Rectal smooth muscle tissue (tissue), 1 donor: ENCODE data around the gene OR3A2.
"Not testable (repeated sequence)": the region's sequence is repeated elsewhere in the genome, so short reads cannot be mapped to it uniquely, and the experiment has no call there.

Source experiments
- H3K27ac ChIP-seq: one replicate; pipeline ENCODE4 v1.7.0; 2013; ENCODE audit warnings: low read depth, low read length, inconsistent platforms
- H3K27me3 ChIP-seq: one replicate; pipeline ENCODE4 v1.7.0; 2013; ENCODE audit warnings: low read length; ENCODE audit not compliant: control insufficient read depth, insufficient read depth
- H3K36me3 ChIP-seq: one replicate; pipeline ENCODE4 v1.7.0; 2013; ENCODE audit warnings: low read length; ENCODE audit not compliant: control insufficient read depth, insufficient read depth
- H3K4me1 ChIP-seq: one replicate; pipeline ENCODE4 v1.7.0; 2013; ENCODE audit warnings: low read length; ENCODE audit not compliant: control insufficient read depth, insufficient read depth
- H3K4me3 ChIP-seq: one replicate; pipeline ENCODE4 v1.7.0; 2013; ENCODE audit warnings: low read length
- H3K9ac ChIP-seq: one replicate; pipeline ENCODE4 v1.7.0; 2013; ENCODE audit warnings: low read length

Gene OR3A2

DNA sequence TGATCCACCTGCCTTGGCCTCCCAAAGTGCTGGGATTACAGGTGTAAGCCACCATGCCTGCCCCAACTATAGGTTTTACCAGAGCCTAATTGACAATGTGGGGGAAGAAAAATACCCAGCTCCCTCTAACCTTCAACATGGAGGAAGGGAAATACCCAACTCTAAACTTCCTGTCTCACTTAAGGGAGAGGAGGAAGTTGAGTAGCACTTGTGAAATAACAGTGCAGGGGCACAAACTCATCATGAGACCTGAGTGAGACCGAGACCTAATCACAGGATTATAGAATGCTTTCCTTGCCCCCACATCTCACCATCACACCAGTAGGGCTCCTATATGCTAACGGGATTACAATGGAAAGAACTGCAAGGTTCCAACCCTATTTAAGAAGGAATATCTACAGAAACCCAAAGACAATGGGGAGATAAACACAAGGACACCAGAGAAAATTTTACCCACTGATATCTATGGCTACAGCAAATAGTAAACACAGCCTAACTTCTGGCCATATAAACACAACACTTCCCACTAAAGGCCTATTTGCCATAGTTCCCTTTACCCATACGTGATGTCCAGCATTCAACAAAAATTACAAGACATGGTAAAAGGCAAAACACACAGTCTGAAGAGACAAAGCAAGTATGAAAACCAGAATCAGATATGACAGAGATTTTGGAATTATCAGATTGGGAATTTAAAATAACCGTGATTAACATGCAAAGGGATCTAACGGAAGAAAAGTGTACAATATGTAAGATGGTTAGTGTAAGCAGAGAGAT is 114.8 kb downstream of the OR3A2 start:
- no peak overlapping the region for H3K9ac ChIP-seq
- no peak overlapping the region for H3K4me3 ChIP-seq
- H3K27ac ChIP-seq = no peak overlapping the region
- no peaks in the 10 kb centered on the region for H3K4me1 ChIP-seq
- H3K27me3 ChIP-seq = no peaks in the 10 kb centered on the region
- no peaks in the 10 kb centered on the region for H3K36me3 ChIP-seq

DNA sequence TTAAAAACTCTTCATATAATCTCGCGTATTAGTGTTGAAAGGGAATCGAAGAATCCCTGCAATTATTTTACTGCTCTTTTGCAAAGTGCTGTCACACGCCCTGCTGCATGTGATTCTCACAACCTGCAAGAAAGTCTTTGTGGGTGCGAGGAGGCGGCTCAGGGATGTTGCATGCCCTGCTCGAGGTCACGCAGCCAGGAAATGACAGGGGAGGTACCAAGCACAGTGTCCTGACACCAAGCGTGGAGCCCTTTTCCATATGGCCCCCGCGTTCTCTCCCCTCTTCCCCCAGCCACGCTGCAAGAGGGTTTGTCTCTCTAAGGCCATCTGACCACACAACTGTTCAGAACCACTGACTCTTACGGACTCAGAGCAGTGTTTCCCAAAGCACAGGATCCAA is 125.5 kb downstream of the OR3A2 start:
- Histone ChIP-seq H3K27ac (no peak overlapping the region), H3K4me1 (no peaks in the 10 kb centered on the region), H3K36me3 (no peaks in the 10 kb centered on the region), H3K4me3 (no peak overlapping the region), H3K9ac (no peak overlapping the region), H3K27me3 (no peaks in the 10 kb centered on the region)

DNA sequence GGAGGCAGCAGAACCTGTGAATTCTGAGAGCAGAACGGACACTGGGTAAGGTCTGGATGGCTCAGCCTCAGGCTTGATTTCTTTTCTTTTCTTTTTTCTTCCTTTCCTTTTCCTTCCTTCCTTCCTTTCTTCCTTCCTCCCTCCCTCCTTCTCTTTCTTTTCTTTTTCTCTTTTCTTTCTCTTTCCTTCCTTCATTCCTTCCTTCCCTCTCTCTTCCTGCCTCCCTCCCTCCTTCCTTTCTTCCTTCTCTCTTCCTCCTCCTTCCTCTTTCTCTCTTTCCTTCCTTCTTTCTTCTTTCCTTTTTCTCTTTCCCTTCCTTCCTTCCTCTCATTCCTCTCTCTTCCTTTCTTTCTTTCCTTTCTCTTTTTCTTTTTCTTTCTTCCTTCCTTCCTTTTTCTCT is 125.9 kb downstream of the OR3A2 start:
- H3K36me3 ChIP-seq = no peaks in the 10 kb centered on the region
- no peak overlapping the region for H3K4me3 ChIP-seq
- H3K4me1 ChIP-seq = no peaks in the 10 kb centered on the region
- H3K27me3 ChIP-seq = no peaks in the 10 kb centered on the region
- no peak overlapping the region for H3K27ac ChIP-seq
- H3K9ac ChIP-seq = no peak overlapping the region

DNA sequence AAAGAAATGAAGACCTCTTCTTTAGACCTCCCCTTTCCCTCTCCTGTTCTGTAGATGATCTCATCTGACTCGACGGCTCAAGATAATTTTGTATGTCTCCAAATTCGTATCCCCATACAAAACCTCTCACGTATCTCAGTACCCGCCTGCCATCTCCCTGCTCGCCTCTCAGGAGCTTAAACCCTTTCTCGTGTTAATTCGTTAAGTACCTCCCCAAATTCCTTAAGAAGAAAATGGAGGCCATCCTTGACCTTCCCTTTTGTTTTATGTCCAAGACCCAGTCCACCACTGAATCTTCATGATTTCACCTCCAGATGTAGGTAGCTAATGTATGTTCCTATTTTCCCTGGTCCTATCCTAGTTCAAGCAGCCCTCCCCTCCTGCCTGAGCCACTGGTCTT is 129.5 kb downstream of the OR3A2 start:
- H3K9ac ChIP-seq = no peak overlapping the region
- no peak overlapping the region for H3K27ac ChIP-seq
- no peaks in the 10 kb centered on the region for H3K36me3 ChIP-seq
- H3K4me3 ChIP-seq = no peak overlapping the region
- no peaks in the 10 kb centered on the region for H3K4me1 ChIP-seq
- H3K27me3 ChIP-seq = no peaks in the 10 kb centered on the region

DNA sequence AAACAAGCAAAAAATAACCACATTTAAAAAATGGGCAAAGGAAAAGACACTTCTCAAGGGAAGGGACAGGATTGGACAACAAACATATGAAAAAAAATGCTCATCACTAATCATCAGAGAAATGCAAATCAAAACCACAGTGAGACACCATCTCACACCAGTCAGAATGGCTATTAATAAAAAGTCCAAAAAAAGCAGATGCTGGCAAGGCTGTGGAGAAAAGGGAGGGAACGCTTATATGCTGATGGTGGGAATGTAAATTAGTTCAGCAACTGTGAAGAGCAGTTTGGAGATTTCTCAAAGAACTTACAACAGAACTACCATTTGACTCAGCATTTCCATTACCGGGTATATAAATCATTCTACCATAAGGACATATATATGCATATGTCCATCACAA is 137.1 kb downstream of the OR3A2 start:
- H3K4me1 ChIP-seq, H3K27me3 ChIP-seq, H3K36me3 ChIP-seq, H3K4me3 ChIP-seq, H3K9ac ChIP-seq, H3K27ac ChIP-seq: not testable (repeated sequence)

DNA sequence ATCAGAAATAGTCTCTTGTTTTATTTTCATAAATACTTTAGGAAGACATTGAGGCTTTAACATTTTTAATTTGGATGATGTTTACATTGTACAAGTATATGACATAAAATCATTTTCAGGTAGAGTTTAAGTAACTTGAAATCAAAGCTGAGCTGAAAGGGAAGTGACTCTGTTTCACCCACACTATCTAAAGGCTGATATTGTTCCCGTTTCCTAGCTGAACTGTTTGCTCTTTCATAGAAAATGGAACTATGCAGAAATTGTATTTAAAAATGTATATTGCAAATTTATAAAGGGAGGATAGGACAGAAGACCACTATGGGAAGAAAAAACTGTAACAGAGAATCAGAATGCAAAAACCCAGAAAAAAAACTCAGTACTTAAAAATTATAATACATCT is 141.3 kb downstream of the OR3A2 start:
- H3K27me3 ChIP-seq, H3K4me1 ChIP-seq, H3K36me3 ChIP-seq, H3K27ac ChIP-seq, H3K4me3 ChIP-seq, H3K9ac ChIP-seq: not testable (repeated sequence)

DNA sequence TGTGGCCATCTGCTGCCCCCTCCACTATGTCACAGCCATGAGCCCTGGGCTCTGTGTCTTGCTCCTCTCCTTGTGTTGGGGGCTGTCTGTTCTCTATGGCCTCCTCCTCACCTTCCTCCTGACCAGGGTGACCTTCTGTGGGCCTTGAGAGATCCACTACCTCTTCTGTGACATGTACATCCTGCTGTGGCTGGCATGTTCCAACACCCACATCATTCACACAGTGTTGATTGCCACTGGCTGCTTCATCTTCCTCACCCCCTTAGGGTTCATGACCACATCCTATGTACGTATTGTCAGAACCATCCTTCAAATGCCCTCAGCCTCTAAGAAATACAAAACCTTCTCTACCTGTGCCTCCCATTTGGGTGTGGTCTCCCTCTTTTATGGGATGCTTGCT is 145.1 kb downstream of the OR3A2 start:
- not testable (repeated sequence) for H3K4me3 ChIP-seq, H3K27me3 ChIP-seq

DNA sequence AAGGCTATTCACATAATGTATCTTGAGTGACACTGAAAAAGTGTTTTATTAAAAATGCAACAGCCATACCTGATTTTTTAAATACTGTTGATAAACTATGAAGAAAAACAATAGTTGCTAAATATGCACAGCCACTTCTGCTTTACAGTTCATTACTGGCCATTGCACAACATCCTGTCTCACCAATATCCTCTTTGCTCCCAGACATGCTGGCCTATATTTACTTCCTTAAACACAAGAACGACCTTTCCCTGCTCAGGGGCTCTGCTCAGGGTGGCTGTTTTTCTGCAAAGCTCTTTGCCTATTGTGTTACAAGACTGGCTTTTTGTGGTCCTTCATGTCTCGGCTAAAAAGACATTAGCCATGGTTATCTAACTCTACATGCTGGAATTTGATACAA is 147.4 kb downstream of the OR3A2 start:
- H3K4me3 ChIP-seq, H3K27ac ChIP-seq, H3K4me1 ChIP-seq, H3K36me3 ChIP-seq, H3K27me3 ChIP-seq, H3K9ac ChIP-seq: not testable (repeated sequence)

More for the DNA sequence above, 145.1 kb downstream of the OR3A2 start:
- H3K4me1 ChIP-seq, H3K9ac ChIP-seq, H3K36me3 ChIP-seq, H3K27ac ChIP-seq: not testable (repeated sequence)

DNA sequence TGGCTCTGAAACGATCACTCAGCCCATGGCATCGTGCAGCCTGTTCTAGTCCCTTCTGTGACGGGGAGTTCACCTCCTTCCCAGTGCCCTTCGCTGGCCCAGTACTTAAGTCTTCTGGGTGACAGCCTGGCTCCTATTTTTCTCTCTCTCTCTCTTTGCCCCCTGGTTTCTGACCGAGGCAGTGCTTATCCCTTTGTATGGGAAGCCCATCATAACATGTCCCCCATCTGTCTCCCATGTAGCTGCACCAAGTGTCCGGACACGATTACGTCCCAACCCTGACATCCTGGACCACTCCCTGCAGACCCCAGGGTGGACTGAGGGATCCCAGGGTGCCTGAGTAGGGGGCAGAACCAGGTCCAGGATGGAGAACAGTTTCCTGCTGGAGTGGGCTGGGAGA is 153.8 kb downstream of the OR3A2 start:
- H3K27me3 ChIP-seq, H3K9ac ChIP-seq: not testable (repeated sequence)

More for the DNA sequence above, 153.8 kb downstream of the OR3A2 start:
- H3K4me1 ChIP-seq, H3K36me3 ChIP-seq, H3K27ac ChIP-seq, H3K4me3 ChIP-seq: not testable (repeated sequence)
